ENCODE data around the gene FREM1.

DNA sequence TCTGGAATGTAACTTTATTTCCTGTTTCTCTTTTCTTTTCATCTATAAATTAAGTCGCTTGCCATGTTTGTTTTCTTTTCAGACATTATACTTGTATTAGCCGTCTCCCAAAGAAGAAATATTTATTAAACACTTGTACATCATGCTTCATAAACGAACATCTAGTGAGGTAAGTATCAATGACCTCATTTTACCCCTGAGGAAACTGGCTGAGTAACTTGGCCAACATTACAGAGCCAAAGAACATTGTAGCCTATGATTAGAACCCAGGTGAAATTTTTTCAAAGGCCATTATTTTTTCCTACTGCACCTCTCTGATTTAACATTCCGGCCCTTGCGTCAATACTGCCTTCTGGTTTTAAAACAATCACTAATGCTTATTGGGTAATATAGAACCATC lies 4.2 kb downstream of the FREM1 start:
- TF ChIP-seq, protein P1, sequence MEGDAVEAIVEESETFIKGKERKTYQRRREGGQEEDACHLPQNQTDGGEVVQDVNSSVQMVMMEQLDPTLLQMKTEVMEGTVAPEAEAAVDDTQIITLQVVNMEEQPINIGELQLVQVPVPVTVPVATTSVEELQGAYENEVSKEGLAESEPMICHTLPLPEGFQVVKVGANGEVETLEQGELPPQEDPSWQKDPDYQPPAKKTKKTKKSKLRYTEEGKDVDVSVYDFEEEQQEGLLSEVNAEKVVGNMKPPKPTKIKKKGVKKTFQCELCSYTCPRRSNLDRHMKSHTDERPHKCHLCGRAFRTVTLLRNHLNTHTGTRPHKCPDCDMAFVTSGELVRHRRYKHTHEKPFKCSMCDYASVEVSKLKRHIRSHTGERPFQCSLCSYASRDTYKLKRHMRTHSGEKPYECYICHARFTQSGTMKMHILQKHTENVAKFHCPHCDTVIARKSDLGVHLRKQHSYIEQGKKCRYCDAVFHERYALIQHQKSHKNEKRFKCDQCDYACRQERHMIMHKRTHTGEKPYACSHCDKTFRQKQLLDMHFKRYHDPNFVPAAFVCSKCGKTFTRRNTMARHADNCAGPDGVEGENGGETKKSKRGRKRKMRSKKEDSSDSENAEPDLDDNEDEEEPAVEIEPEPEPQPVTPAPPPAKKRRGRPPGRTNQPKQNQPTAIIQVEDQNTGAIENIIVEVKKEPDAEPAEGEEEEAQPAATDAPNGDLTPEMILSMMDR (IDR thresholded peaks at IDR 0.05; ENCODE audit: insufficient read depth, low read length, poor library complexity, severe bottlenecking), result no peak
- no peak for TF ChIP-seq EZH2phosphoT487 (conservative IDR thresholded peaks at IDR 0.05; ENCODE audit: low read length)

Data from SU-DHL-6 (cell line).